ENCODE data around the gene ZNFX1.

ZNFX1 gene

DNA sequence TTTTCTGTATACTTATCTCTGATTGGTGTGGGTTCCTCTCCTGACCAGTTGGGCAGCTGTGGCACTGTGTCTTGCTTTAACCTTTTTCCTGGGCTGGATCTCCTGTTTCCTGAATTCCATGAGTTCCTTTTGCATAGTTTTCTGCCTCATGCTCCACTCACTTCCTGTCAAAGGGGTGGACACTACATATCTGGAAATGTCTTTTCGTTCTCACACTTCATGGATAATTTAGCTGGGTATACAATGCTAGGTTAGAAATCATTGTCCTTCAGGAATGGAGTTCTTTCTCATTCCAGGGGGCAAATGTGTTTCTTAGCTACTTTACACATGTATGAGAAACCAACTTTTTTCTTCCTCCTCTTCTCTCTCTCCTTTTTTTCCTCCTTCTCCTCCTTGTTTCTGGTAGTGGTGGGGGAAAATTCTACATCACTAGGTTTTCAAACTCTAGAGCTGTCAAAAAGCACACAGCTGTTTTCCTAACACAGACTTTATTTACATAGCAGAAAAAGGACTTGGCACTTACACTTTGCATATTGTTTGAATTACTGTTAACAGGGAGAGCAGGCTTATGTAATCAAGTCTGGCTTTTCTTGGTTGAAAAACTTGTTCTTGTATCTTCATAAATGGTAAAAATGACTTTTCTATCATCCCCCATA lies 67.6 kb downstream of the ZNFX1 start:
- no peaks in the 10 kb centered on the region for H3K9me3 ChIP-seq (ENCODE audit: control insufficient read depth, low read length)
- H2BK5ac ChIP-seq (ENCODE audit: low read depth, low read length, poor library complexity, severe bottlenecking) = no peak overlapping the region
- H3K4me2 ChIP-seq (ENCODE audit: low read length, poor library complexity, severe bottlenecking) = no peak overlapping the region
- H4K91ac ChIP-seq (ENCODE audit: low read length) = no peak overlapping the region
- H2AK5ac ChIP-seq (ENCODE audit: low read length, severe bottlenecking) = no peak overlapping the region
- H3K18ac ChIP-seq (ENCODE audit: low read depth in 1 of 2, low read length in 2 of 2) = no peak overlapping the region
- no peak overlapping the region for H2BK12ac ChIP-seq (ENCODE audit: low read length in 2 of 2)
- no peaks in the 10 kb centered on the region for H3K36me3 ChIP-seq (ENCODE audit: control insufficient read depth in 1 of 2, insufficient read depth in 2 of 2, low read depth in 1 of 2, low read length in 2 of 2)
- H3K23ac ChIP-seq (ENCODE audit: low read length in 2 of 2) = no peak overlapping the region
- no peak overlapping the region for H2AFZ ChIP-seq (ENCODE audit: low read depth, low read length)
- no peak overlapping the region for H3K27ac ChIP-seq (ENCODE audit: low read length, poor library complexity, severe bottlenecking)
- H2BK120ac ChIP-seq (ENCODE audit: low read depth, low read length) = no peak overlapping the region
- H3K27me3 ChIP-seq (ENCODE audit: control insufficient read depth in 1 of 2, insufficient read depth in 1 of 2, low read length in 2 of 2) = no peaks in the 10 kb centered on the region
- H3K4me1 ChIP-seq (ENCODE audit: control insufficient read depth, insufficient read depth, low read depth, low read length) = no peaks in the 10 kb centered on the region
- H2BK15ac ChIP-seq (ENCODE audit: low read depth, poor library complexity, severe bottlenecking) = no peak overlapping the region
- H3K4ac ChIP-seq (ENCODE audit: low read depth in 1 of 2, low read length in 2 of 2) = no peak overlapping the region
- no peak overlapping the region for H3K14ac ChIP-seq (ENCODE audit: low read length in 2 of 2)
- H3K4me3 ChIP-seq (ENCODE audit: insufficient read depth in 1 of 2, low read depth in 1 of 2, low read length in 2 of 2) = no peak overlapping the region
- DNase-seq = no peak
- H4K8ac ChIP-seq (ENCODE audit: low read length) = no peak overlapping the region
- no CpG with 5 or more reads among the region's 1 CpG for WGBS
- no peaks in the 10 kb centered on the region for H3K79me1 ChIP-seq (replicated peaks; ENCODE audit: low read length, poor library complexity, severe bottlenecking)
- H3K9ac ChIP-seq (ENCODE audit: low read length) = no peak overlapping the region

GRCh38 chr20:49207076-49207475 lies 70.8 kb downstream of the ZNFX1 start:
- Histone ChIP-seq H2AK5ac (ENCODE audit: low read length, severe bottlenecking) (no peak overlapping the region), H2BK12ac (ENCODE audit: low read length in 2 of 2) (no peak overlapping the region), H3K36me3 (ENCODE audit: control insufficient read depth in 1 of 2, insufficient read depth in 2 of 2, low read depth in 1 of 2, low read length in 2 of 2) (no peaks in the 10 kb centered on the region), H3K18ac (ENCODE audit: low read depth in 1 of 2, low read length in 2 of 2) (no peak overlapping the region), H3K27me3 (ENCODE audit: control insufficient read depth in 1 of 2, insufficient read depth in 1 of 2, low read length in 2 of 2) (no peaks in the 10 kb centered on the region), H3K14ac (ENCODE audit: low read length in 2 of 2) (no peak overlapping the region), H2AFZ (ENCODE audit: low read depth, low read length) (no peak overlapping the region), H3K9ac (ENCODE audit: low read length) (no peak overlapping the region), H3K4me1 (ENCODE audit: control insufficient read depth, insufficient read depth, low read depth, low read length) (no peaks in the 10 kb centered on the region), H3K4me3 (ENCODE audit: insufficient read depth in 1 of 2, low read depth in 1 of 2, low read length in 2 of 2) (no peak overlapping the region), H2BK120ac (ENCODE audit: low read depth, low read length) (no peak overlapping the region), H2BK5ac (ENCODE audit: low read depth, low read length, poor library complexity, severe bottlenecking) (no peak overlapping the region), H4K91ac (ENCODE audit: low read length) (no peak overlapping the region), H4K8ac (ENCODE audit: low read length) (no peak overlapping the region), H3K79me1 (replicated peaks; ENCODE audit: low read length, poor library complexity, severe bottlenecking) (no peaks in the 10 kb centered on the region), H3K27ac (ENCODE audit: low read length, poor library complexity, severe bottlenecking) (no peak overlapping the region), H2BK15ac (ENCODE audit: low read depth, poor library complexity, severe bottlenecking) (no peak overlapping the region), H3K23ac (ENCODE audit: low read length in 2 of 2) (no peak overlapping the region), H3K4me2 (ENCODE audit: low read length, poor library complexity, severe bottlenecking) (no peak overlapping the region), H3K4ac (ENCODE audit: low read depth in 1 of 2, low read length in 2 of 2) (no peak overlapping the region), H3K9me3 (ENCODE audit: control insufficient read depth, low read length) (no peaks in the 10 kb centered on the region)
- no peak for DNase-seq
- 96% methylated on average over 6 of the region's 6 CpGs for WGBS

- Histone ChIP-seq H3K4me2 (ENCODE audit: low read length, poor library complexity, severe bottlenecking) (no peak overlapping the region), H3K4me3 (ENCODE audit: insufficient read depth in 1 of 2, low read depth in 1 of 2, low read length in 2 of 2) (no peak overlapping the region), H3K23ac (ENCODE audit: low read length in 2 of 2) (no peak overlapping the region), H2BK5ac (ENCODE audit: low read depth, low read length, poor library complexity, severe bottlenecking) (no peak overlapping the region), H3K4me1 (ENCODE audit: control insufficient read depth, insufficient read depth, low read depth, low read length) (no peaks in the 10 kb centered on the region), H4K91ac (ENCODE audit: low read length) (no peak overlapping the region), H2BK12ac (ENCODE audit: low read length in 2 of 2) (no peak overlapping the region), H3K9ac (ENCODE audit: low read length) (no peak overlapping the region), H2BK15ac (ENCODE audit: low read depth, poor library complexity, severe bottlenecking) (no peak overlapping the region), H2BK120ac (ENCODE audit: low read depth, low read length) (no peak overlapping the region), H3K9me3 (ENCODE audit: control insufficient read depth, low read length) (no peaks in the 10 kb centered on the region), H4K8ac (ENCODE audit: low read length) (no peak overlapping the region), H3K4ac (ENCODE audit: low read depth in 1 of 2, low read length in 2 of 2) (no peak overlapping the region), H3K14ac (ENCODE audit: low read length in 2 of 2) (no peak overlapping the region), H3K36me3 (ENCODE audit: control insufficient read depth in 1 of 2, insufficient read depth in 2 of 2, low read depth in 1 of 2, low read length in 2 of 2) (no peaks in the 10 kb centered on the region), H3K27ac (ENCODE audit: low read length, poor library complexity, severe bottlenecking) (no peak overlapping the region), H3K27me3 (ENCODE audit: control insufficient read depth in 1 of 2, insufficient read depth in 1 of 2, low read length in 2 of 2) (no peaks in the 10 kb centered on the region), H3K18ac (ENCODE audit: low read depth in 1 of 2, low read length in 2 of 2) (no peak overlapping the region), H3K79me1 (replicated peaks; ENCODE audit: low read length, poor library complexity, severe bottlenecking) (no peaks in the 10 kb centered on the region), H2AFZ (ENCODE audit: low read depth, low read length) (no peak overlapping the region), H2AK5ac (ENCODE audit: low read length, severe bottlenecking) (no peak overlapping the region)
- no peak for DNase-seq
- 53% methylated on average over 8 of the region's 9 CpGs for WGBS
Measured at GRCh38 chr20:49203746-49204145, 74.1 kb downstream of the ZNFX1 start.

DNA sequence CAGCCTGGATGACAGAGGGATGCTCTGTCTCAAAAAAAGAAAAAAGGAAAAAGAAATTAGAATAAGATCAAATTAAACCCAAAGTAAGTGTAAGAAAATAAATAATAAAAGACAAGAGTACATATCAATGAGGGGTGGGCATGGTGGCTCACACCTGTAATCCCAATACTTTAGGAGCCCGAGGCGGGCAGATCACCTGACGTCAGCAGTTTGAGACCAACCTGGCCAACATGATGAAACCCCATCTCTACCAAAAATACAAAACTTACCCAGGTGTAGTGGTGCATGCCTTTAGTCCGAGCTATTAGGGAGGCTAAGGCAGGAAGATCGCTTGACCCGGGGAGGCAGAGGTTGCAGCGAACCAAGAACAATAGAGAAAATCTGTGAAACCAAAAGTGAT lies 74.8 kb downstream of the ZNFX1 start:
- 88% methylated on average over 7 of the region's 7 CpGs for WGBS
- Histone ChIP-seq H2AK5ac (ENCODE audit: low read length, severe bottlenecking) (no peak overlapping the region), H2BK12ac (ENCODE audit: low read length in 2 of 2) (no peak overlapping the region)

More for the DNA sequence above, 74.8 kb downstream of the ZNFX1 start:
- H2BK5ac ChIP-seq (ENCODE audit: low read depth, low read length, poor library complexity, severe bottlenecking) = no peak overlapping the region
- no peak overlapping the region for H2BK120ac ChIP-seq (ENCODE audit: low read depth, low read length)
- no peak for DNase-seq
- no peak overlapping the region for H2BK15ac ChIP-seq (ENCODE audit: low read depth, poor library complexity, severe bottlenecking)
- no peak overlapping the region for H2AFZ ChIP-seq (ENCODE audit: low read depth, low read length)
- no peak overlapping the region for H3K4me3 ChIP-seq (ENCODE audit: insufficient read depth in 1 of 2, low read depth in 1 of 2, low read length in 2 of 2)
- no peaks in the 10 kb centered on the region for H3K36me3 ChIP-seq (ENCODE audit: control insufficient read depth in 1 of 2, insufficient read depth in 2 of 2, low read depth in 1 of 2, low read length in 2 of 2)
- no peak overlapping the region for H3K27ac ChIP-seq (ENCODE audit: low read length, poor library complexity, severe bottlenecking)
- no peak overlapping the region for H3K23ac ChIP-seq (ENCODE audit: low read length in 2 of 2)
- H3K9ac ChIP-seq (ENCODE audit: low read length) = no peak overlapping the region
- no peak overlapping the region for H3K4me2 ChIP-seq (ENCODE audit: low read length, poor library complexity, severe bottlenecking)
- no peak overlapping the region for H3K4ac ChIP-seq (ENCODE audit: low read depth in 1 of 2, low read length in 2 of 2)
- H3K79me1 ChIP-seq (replicated peaks; ENCODE audit: low read length, poor library complexity, severe bottlenecking) = no peaks in the 10 kb centered on the region
- no peaks in the 10 kb centered on the region for H3K27me3 ChIP-seq (ENCODE audit: control insufficient read depth in 1 of 2, insufficient read depth in 1 of 2, low read length in 2 of 2)
- H4K8ac ChIP-seq (ENCODE audit: low read length) = no peak overlapping the region
- H4K91ac ChIP-seq (ENCODE audit: low read length) = no peak overlapping the region
- H3K14ac ChIP-seq (ENCODE audit: low read length in 2 of 2) = no peak overlapping the region
- no peak overlapping the region for H3K18ac ChIP-seq (ENCODE audit: low read depth in 1 of 2, low read length in 2 of 2)
- H3K4me1 ChIP-seq (ENCODE audit: control insufficient read depth, insufficient read depth, low read depth, low read length) = no peaks in the 10 kb centered on the region
- no peaks in the 10 kb centered on the region for H3K9me3 ChIP-seq (ENCODE audit: control insufficient read depth, low read length)

Measured in mesenchymal stem cell (in vitro differentiated cells and primary cell).